Activated T-cell treated with anti-CD3 and anti-CD28 coated beads, Interleukin-2, amount 50 U/mL, for 24 hours (primary cell): ENCODE data around the gene MB.
"Not testable (repeated sequence)": the region's sequence is repeated elsewhere in the genome, so short reads cannot be mapped to it uniquely, and the experiment has no call there.

ENCODE experiments used
- DNase-seq: peaks from one replicate; pipeline ENCODE4 v3.0.0-alpha.2; 2020
- H3K27ac Mint-ChIP-seq: 2 replicates; pipeline ENCODE4 v1.8.0; 2020; ENCODE audit warnings: mild to moderate bottlenecking, mixed read lengths
- H3K27me3 Mint-ChIP-seq: 2 replicates; pipeline ENCODE4 v1.8.0; 2020; ENCODE audit warnings: mixed read lengths
- H3K36me3 Mint-ChIP-seq: 2 replicates; pipeline ENCODE4 v1.8.0; 2020; ENCODE audit warnings: low read depth, mixed read lengths
- H3K4me1 Mint-ChIP-seq: 2 replicates; pipeline ENCODE4 v1.8.0; 2020; ENCODE audit warnings: low read depth, mixed read lengths
- H3K4me3 Mint-ChIP-seq: 2 replicates; pipeline ENCODE4 v1.8.0; 2020; ENCODE audit warnings: mild to moderate bottlenecking, moderate library complexity, mixed read lengths
- H3K9me3 Mint-ChIP-seq: 2 replicates; pipeline ENCODE4 v1.8.0; 2020; ENCODE audit warnings: mixed read lengths

The MB gene

DNA sequence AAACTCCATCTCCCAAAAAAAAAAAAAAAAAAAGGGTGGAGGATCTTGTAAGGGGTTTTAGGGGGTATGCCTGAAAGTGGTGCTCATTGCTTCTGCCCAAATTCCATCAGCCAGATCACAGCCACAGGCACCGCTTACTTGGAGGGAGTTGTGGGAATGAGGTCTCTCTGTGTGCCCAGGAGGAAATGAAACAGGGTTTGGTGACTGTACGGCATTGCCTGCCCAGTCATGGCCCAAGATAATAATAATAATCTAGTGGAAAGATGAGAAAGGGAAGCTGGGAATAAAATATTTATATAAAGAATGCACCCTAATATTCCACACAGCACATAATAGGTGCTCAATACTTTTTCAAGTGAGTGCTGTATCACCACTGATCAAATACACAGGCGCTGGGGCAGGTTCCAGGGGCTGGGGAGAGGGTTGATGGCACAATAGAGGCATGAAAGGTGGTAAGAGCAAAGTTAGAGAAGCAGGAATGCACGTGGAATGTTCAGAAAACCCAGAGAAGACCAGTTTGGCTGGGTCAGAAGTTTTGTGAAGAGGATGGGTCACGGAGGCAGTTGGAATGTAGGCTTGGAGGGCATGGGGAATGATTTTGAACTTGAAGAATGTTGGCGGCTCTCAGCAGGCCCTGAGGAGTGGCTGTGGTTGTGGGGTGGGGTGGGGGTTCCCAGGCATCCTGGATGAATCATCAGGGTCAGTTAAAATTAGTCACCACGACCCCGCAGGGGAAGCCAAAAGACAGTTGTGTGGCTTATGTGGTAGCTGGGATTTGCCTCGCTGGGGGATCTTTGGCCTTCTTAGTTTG is 12.5 kb upstream of the MB start:
- H3K27me3 Mint-ChIP-seq, result peaks cover 8% of the 10 kb centered on the region
- no peaks in the 10 kb centered on the region for H3K36me3 Mint-ChIP-seq
- peaks cover 31% of the 10 kb centered on the region for H3K4me1 Mint-ChIP-seq
- H3K4me3 Mint-ChIP-seq, result no peak overlapping the region
- H3K27ac Mint-ChIP-seq, result peak overlapping the region; percentile 80
- DNase-seq, result peak; percentile 68
- H3K9me3 Mint-ChIP-seq, result no peaks in the 10 kb centered on the region

DNA sequence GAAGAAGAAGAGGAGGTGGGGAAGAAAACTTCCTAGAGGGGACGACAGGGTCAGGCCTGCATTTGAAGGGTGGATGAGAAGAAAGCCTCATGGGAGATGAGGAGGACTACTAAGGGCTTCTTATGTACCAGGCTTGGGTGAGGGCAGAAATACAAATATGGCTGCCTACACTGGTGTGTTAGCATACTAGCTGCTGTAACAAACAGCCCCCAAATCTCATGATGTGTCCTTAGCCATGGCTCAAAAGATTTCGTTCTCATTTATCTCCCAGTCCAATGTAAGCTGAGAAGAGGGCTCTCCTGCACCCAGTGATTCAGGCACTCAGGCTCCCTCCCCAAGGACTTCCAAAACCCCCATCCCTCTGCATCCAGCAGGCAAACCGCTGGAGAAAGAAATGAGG is 11.6 kb upstream of the MB start:
- DNase-seq, result no peak
- H3K27ac Mint-ChIP-seq, result peak overlapping the region; percentile 4
- H3K27me3 Mint-ChIP-seq, result peaks cover 11% of the 10 kb centered on the region
- H3K36me3 Mint-ChIP-seq, result no peaks in the 10 kb centered on the region
- peaks cover 29% of the 10 kb centered on the region for H3K4me1 Mint-ChIP-seq
- H3K9me3 Mint-ChIP-seq, result no peaks in the 10 kb centered on the region
- H3K4me3 Mint-ChIP-seq, result no peak overlapping the region

DNA sequence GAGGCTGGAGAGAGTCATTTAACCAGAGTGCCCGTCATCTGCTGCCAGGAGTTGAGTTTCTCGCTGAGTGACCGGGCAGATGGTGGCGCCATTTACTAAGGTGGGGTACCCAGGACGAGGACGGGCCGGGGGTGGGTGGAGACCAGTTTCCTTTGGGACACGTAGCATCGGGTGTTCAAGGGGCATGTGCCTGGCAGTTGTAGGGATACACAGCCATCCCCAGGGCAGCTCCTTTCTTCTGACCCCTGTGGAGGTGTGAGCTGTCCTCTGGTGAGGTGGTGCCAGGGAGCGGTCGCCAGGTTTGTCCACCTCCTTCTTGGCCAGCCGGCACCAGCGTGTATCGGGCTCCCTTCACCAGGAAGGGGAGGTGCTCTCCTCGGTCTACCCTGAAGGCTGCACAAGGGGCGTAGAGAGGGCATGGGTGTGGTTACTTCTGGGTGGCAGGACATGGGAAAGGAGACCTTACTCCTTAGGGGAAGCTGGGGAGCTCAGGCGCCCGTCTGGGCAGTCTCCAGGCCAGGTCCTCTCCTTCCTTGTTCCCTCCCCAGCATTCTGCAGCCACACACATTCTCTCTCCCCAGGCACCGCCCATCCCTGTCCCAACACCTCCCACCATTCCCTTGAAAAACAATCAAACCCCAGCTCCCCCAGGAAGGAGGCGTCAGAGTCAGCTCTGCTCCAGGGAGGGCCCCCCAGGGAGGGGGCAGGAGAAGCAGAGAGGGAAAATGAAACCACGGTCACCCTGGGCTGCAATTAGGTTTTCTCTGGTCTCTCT is 10.3 kb upstream of the MB start:
- Mint-ChIP-seq H3K4me3 (peak overlapping the region; percentile 74), H3K36me3 (no peaks in the 10 kb centered on the region), H3K27me3 (peaks cover 11% of the 10 kb centered on the region), H3K27ac (peak overlapping the region; percentile 62), H3K9me3 (no peaks in the 10 kb centered on the region), H3K4me1 (peaks cover 23% of the 10 kb centered on the region)
- DNase-seq, result peak; percentile 80

DNA sequence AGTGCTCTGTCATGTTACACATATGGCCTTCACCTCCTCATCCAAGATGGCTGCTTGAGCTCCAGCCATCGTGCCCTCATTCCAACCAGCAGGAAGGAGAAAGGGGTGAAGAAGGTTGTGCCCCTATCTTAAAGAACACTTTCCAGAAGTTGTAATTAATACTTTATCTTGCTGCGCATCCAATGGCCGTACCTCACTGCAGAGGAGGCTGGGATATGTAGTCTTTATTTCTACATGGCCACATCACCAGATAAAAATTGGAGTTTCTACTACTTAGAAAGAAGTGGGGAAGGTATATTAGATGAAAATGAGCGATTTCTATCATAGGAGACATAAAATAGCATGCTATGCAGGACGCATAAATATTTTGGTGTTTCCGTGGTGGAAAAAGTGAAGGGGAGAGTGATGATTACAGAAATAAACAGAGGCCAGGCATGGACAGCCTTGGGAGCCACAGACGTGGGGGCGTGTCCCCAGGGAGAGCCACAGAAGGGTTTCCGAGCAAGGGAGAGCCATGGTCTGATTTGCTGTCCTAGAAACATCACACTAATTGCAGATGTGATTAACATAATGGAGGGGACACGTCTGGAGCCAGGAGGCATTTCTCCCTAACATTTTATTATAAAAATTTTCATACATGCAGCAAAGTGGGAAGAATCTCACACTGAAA is 8.8 kb upstream of the MB start:
- Mint-ChIP-seq H3K27ac (no peak overlapping the region), H3K9me3 (no peaks in the 10 kb centered on the region), H3K36me3 (no peaks in the 10 kb centered on the region), H3K27me3 (peaks cover 11% of the 10 kb centered on the region), H3K4me3 (no peak overlapping the region), H3K4me1 (peaks cover 23% of the 10 kb centered on the region)
- no peak for DNase-seq

DNA sequence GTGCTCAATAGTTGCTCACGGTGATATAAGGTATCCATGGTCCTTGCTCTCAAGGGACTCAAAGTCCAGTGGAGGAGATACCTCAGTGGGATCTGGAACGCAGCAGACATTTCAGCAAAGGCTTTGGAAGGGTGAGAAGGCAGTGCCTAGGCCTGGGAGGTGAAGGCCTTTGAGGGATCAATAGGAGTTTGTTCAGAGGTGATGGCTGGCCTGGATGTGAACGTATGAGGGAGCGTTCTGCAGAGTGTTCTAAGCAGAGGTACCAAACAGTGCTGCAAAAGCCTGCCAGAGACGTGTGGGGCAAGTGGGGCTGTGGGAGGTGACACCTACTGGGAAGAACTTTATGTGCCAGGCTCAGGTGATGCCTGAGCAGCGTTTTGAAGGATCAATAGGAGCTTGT is 7.4 kb upstream of the MB start:
- H3K9me3 Mint-ChIP-seq, result no peaks in the 10 kb centered on the region
- no peak overlapping the region for H3K27ac Mint-ChIP-seq
- peaks cover 15% of the 10 kb centered on the region for H3K4me1 Mint-ChIP-seq
- peaks cover 11% of the 10 kb centered on the region for H3K27me3 Mint-ChIP-seq
- no peak overlapping the region for H3K4me3 Mint-ChIP-seq
- no peaks in the 10 kb centered on the region for H3K36me3 Mint-ChIP-seq
- no peak for DNase-seq

DNA sequence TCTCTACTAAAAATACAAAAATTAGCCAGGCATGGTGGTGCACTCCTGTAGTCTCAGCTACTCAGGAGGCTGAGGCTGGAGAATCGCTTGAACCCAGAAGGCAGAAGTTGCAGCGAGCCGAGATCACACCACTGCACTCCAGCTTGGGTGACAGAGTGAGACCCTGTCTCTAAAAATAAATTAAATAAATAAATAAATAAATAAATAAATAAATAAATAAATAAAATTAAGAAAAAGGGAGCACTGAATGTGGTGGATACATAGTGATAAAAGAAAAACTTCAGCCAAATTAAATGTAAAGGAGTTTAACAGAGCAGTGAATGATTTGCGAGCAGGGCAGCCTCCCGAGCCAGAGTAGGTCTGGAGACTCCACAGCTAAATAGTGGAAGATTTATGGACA is 6.8 kb upstream of the MB start:
- not testable (repeated sequence) for H3K9me3 Mint-ChIP-seq, DNase-seq, H3K4me3 Mint-ChIP-seq, H3K36me3 Mint-ChIP-seq, H3K27ac Mint-ChIP-seq
- Mint-ChIP-seq H3K4me1 (peaks cover 12% of the 10 kb centered on the region), H3K27me3 (peaks cover 11% of the 10 kb centered on the region)

DNA sequence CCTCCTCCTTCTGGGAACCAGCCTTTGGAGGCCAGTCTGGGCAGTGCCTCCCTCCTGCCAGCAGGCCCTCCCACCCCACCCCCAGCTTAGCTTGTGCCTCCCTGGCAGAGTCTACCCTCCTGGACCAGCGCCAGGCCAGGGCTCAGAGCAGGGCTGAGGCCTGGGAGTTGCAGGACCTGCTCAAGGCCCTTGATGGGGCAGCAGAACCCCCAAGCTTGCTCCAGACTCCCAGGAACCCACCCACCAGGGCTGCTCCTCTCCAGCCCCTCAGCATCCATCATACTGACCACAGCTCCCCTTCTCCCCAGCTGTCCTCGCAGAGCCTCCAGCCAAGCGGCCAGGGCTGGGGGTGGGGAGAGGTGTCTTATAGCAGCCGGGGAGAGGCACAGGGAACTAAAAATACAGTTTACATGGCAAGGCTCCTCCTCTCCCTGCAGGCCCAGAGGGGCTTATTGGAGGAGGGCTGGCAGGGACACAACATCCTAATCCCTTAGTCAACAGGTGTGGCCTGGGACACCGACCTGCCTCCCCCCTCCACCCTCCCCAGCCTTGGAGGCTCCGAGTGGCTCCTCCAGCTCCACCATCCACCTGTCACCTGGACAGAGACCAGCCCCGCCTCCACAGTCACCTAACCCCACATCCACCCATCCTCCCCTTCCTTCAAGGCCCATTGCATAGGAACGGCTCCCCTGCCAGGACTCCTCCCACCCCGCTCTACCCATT is 5.2 kb upstream of the MB start:
- Mint-ChIP-seq H3K9me3 (no peaks in the 10 kb centered on the region), H3K4me1 (peaks cover 6% of the 10 kb centered on the region), H3K27me3 (peaks cover 11% of the 10 kb centered on the region), H3K36me3 (no peaks in the 10 kb centered on the region), H3K27ac (no peak overlapping the region), H3K4me3 (no peak overlapping the region)
- DNase-seq, result no peak

DNA sequence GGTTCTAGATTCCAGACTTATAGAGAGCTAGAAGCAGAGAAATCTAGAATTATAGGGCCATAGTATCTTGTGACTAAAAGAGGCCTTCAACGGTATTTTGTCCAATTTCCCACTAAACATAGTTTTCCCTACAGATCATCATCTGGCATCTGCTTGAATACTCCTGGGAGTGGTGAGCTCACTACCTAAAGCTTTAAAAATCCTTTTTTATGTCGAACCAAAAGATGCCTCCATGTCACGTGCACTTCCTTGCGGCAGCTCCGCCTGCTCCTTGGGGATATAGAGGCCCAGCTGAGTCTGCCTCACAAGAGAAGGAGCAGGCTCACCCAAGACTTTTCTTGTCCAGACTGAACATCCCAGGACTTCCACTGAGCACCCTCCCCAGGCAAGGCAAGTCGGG is 4.3 kb upstream of the MB start:
- H3K36me3 Mint-ChIP-seq, result no peaks in the 10 kb centered on the region
- H3K4me3 Mint-ChIP-seq, result no peak overlapping the region
- no peaks in the 10 kb centered on the region for H3K9me3 Mint-ChIP-seq
- peaks cover 8% of the 10 kb centered on the region for H3K4me1 Mint-ChIP-seq
- no peak overlapping the region for H3K27ac Mint-ChIP-seq
- DNase-seq, result no peak
- peaks cover 14% of the 10 kb centered on the region for H3K27me3 Mint-ChIP-seq

DNA sequence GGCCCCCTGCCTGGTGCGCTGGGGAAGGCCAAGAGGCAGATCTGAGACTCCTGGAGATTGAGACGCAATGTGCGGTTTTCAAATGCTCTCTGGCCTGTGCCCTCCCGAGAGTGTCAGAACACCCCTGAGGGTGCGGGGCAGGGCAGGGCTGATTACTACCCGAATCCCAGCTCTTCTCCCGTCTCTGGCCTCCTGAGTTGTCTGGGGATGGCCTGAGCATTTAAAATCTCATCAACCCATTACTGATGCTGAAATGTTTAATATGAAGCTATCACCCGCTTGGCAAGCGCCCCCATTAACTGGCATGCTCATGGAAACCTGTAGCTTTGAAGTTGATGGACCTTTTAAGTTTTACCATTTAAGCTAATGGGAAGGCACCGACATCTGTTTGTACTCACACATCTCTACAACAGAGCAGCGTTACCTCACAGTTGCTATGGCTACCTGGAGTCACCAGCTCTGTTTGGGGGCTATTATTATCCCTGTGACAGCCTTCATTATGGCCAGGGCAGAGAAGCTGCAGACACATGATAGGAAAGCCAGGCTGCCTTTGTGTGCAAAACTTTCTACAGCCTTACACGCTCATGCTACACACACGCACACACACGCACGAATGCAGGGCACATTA is 3.6 kb upstream of the MB start:
- no peaks in the 10 kb centered on the region for H3K36me3 Mint-ChIP-seq
- no peak overlapping the region for H3K27ac Mint-ChIP-seq
- H3K9me3 Mint-ChIP-seq, result no peaks in the 10 kb centered on the region
- H3K27me3 Mint-ChIP-seq, result peaks cover 11% of the 10 kb centered on the region
- peaks cover 15% of the 10 kb centered on the region for H3K4me1 Mint-ChIP-seq
- no peak overlapping the region for H3K4me3 Mint-ChIP-seq
- DNase-seq, result no peak

DNA sequence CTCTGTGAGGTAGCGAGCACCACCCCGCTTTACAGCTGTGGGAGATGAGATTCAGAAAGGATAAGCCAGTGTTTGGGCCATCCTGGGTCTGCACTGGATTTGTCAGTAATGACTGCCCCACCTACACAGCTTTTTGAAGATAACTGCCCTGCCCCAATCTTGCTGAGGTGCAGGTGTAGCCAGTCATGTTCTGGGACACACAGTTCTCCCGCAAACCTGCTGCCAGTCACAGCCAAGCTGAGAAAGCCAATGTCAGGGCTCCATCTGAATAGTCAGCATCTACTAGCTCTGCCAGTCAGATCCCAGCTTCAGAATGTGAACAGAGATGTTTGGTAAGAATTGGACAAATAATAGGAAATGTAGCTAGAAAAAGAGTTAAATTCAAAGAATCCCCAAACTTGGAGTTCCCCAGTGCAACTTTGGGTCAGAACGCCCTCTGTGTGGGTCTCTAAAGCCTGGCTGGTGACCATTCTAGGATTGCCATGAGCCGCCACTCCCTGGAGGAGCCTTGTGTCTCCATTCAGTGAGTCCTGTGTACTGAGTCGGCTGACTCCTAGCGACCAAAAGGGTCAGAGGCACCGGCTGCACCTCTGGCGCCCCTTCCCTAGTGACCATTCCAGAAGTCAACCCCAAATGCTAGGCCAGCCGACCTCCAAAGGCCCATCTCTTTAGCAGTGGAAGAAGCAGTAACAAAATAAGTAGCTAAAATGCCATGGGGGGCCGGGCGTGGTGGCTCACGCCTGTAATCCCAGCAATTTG is 2.4 kb upstream of the MB start:
- H3K9me3 Mint-ChIP-seq, result no peaks in the 10 kb centered on the region
- peaks cover 5% of the 10 kb centered on the region for H3K27me3 Mint-ChIP-seq
- no peak overlapping the region for H3K27ac Mint-ChIP-seq
- DNase-seq, result no peak
- no peaks in the 10 kb centered on the region for H3K36me3 Mint-ChIP-seq
- H3K4me1 Mint-ChIP-seq, result peaks cover 19% of the 10 kb centered on the region
- no peak overlapping the region for H3K4me3 Mint-ChIP-seq

DNA sequence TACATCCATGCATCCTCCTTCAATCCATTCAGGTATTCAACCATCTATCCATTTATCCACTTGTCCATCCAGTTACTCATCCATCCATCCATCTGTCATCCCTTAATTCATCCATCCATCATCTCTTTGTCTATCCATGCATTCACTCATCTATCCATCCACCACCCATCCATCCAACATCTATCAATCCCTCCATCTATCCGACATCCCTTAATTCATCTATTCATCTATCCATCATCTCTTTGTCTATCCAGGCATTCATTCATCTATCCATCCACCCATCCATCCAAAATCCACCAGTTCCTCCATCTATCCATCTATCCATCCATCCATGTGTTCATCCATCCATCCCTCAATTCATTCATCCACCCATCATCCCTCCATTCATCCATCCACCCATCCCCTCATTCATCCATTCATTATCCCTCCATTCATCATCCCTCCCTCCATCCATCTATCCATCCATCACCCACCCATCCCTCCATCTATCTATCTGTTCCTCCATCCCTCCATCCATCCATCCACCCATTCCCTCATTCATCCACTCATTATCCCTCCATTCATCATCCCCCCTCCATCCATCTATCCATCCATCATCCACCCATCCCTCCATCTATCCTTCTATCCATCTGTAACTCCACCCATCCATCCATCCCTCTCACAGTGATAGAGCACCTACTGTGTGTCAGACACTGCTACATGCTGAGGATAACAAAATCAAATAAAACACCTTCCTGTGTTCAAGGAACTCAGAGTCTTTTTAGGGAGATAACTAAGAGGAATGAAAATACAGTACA is 1.5 kb upstream of the MB start:
- H3K4me3 Mint-ChIP-seq, result no peak overlapping the region
- H3K4me1 Mint-ChIP-seq, result peaks cover 19% of the 10 kb centered on the region
- H3K27ac Mint-ChIP-seq, result no peak overlapping the region
- no peak for DNase-seq
- H3K36me3 Mint-ChIP-seq, result no peaks in the 10 kb centered on the region
- peaks cover 3% of the 10 kb centered on the region for H3K27me3 Mint-ChIP-seq
- no peaks in the 10 kb centered on the region for H3K9me3 Mint-ChIP-seq

DNA sequence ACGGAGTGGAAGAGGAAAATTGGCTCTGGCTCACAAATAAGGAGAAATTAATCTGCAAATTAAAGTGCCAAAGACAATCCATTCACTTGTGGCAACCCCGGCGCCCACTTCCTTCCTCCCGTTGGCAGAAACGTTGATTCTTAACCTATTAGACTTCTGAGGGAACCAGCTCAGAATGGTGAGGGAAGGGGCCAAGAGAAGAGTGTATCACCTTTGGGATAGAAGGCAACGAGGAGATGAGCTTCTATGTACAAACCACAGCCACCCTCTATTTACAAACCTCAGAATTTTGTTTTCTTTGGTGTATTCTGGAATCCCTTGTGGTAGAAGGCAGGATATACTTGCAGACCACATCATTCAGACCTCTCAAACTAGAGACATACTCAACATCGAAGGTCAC is 1.1 kb downstream of the MB start:
- Mint-ChIP-seq H3K4me3 (no peak overlapping the region), H3K4me1 (peaks cover 27% of the 10 kb centered on the region), H3K36me3 (no peaks in the 10 kb centered on the region), H3K9me3 (no peaks in the 10 kb centered on the region), H3K27ac (no peak overlapping the region), H3K27me3 (peaks cover 3% of the 10 kb centered on the region)
- no peak for DNase-seq

DNA sequence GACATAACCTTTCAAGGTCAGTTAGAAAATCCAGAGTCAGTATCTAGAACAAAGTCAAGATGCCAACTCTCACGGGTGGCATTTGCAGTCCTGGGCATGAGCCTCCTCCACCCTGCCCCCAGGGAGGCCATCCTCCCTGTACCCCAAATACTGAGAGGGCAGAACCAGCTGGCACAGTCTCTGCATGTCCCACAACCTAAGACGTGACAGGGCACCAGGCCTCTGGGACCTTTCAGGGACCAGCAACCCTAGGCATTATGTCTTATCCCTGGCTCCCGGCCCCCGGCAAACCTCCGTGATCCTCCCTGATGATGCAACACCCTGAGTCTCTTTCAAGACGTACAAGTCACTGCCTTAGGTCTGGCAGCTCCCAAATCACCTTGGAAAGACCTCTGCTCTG is 2.0 kb downstream of the MB start:
- Mint-ChIP-seq H3K9me3 (no peaks in the 10 kb centered on the region), H3K27me3 (peaks cover 8% of the 10 kb centered on the region), H3K27ac (no peak overlapping the region), H3K4me3 (no peak overlapping the region), H3K4me1 (peaks cover 27% of the 10 kb centered on the region), H3K36me3 (no peaks in the 10 kb centered on the region)
- DNase-seq, result no peak
